HCT116 (cell line): ENCODE results near the gene CLN6.

Source experiments
- CTCF ChIP-seq, 3 experiments: fragments of 200-600 bp in 1 of 3; sonication (generic) in 1 of 3; IDR thresholded peaks in 2 of 3; conservative IDR thresholded peaks in 1 of 3; 2 replicates each; pipeline ENCODE4 v1.5.1; 2012 to 2017; ENCODE audit warnings: low read depth in 2 of 3, low read length in 2 of 3, antibody characterized with exemption in 1 of 3, borderline replicate concordance in 1 of 3, control low read depth in 1 of 3, mild to moderate bottlenecking in 1 of 3, mixed read lengths in 1 of 3, mixed run types in 1 of 3, moderate library complexity in 1 of 3; ENCODE audit not compliant: insufficient read depth in 1 of 3
- EZH2 ChIP-seq: fragments of 200-600 bp; sonication (generic); IDR thresholded peaks from 2 replicates; pipeline ENCODE4 v1.6.1; 2017; ENCODE audit warnings: antibody characterized with exemption, mixed run types
- JUND ChIP-seq: IDR thresholded peaks from 2 replicates; pipeline ENCODE4 v1.6.1; 2012
- MAX ChIP-seq: IDR thresholded peaks from 2 replicates; pipeline ENCODE4 v1.6.1; 2012
- POLR2A ChIP-seq: IDR thresholded peaks from 2 replicates; pipeline ENCODE4 v1.7.0; 2011; ENCODE audit warnings: borderline replicate concordance; ENCODE audit not compliant: insufficient read depth, insufficient read length; ENCODE audit errors: extremely low read depth
- SP1 ChIP-seq: IDR thresholded peaks from 2 replicates; pipeline ENCODE4 v1.6.1; 2012; ENCODE audit warnings: low read depth
- ZFX ChIP-seq: fragments of 450-650 bp; IDR thresholded peaks from 2 replicates; pipeline ENCODE4 v1.6.1; 2017
- ZNF274 ChIP-seq: fragments of 200-500 bp; sonication (Bioruptor generic); IDR thresholded peaks from 2 replicates; pipeline ENCODE4 v1.6.1; 2014; ENCODE audit warnings: mild to moderate bottlenecking, low read depth, low read length, inconsistent platforms

GRCh38 chr15:68232937-68233336 lies 3.4 kb upstream of the CLN6 start:
- TF ChIP-seq POLR2A (no peak), CTCF (IDR thresholded peaks at IDR 0.05 in 2 of 3, conservative IDR thresholded peaks at IDR 0.05 in 1 of 3; ENCODE audit: borderline replicate concordance in 1 of 3, insufficient read depth in 1 of 3, low read depth in 2 of 3, low read length in 2 of 3) (no peak), MAX (no peak), ZFX (no peak), EZH2 (no peak), ZNF274 (no peak), SP1 (no peak), JUND (no peak)
